ENCODE data around the gene RIMKLB.
"Not testable (repeated sequence)": the region's sequence is repeated elsewhere in the genome, so short reads cannot be mapped to it uniquely, and the experiment has no call there.

Gene RIMKLB

DNA sequence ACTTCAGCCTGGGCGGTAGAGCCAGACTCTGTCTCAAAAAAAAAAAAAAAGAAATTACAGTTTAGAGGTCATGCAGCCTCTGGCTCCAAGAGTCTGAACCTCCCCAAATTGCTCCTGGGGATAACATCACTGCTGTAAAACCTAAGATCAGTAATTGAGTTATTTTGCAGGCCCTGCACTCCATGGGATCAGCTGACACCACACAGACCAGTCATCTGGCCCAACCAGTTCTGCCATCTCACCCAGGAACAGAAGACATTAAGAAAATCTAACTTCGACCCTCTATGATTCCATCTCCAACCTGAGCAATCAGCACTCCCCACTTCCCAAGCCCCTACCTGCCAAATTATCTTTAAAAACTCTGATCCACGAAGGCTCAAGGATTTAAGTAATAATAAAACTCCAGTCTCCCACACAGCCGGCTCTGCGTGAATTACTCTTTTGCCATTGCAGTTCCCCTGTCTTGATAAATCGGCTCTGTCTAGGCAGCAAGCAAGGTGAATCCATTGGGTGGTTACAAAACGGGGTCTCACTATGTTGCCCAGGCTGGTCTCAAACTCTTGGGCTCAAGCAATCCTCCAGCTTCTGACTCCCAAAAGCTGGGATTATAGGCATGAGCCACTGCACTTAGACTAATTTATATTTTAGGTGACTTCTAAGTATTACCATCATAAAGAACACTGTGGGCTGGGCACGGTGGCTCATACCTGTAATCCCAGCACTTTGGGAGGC is 123.1 kb downstream of the RIMKLB start:
- not testable (repeated sequence) for FAIRE-seq

DNA sequence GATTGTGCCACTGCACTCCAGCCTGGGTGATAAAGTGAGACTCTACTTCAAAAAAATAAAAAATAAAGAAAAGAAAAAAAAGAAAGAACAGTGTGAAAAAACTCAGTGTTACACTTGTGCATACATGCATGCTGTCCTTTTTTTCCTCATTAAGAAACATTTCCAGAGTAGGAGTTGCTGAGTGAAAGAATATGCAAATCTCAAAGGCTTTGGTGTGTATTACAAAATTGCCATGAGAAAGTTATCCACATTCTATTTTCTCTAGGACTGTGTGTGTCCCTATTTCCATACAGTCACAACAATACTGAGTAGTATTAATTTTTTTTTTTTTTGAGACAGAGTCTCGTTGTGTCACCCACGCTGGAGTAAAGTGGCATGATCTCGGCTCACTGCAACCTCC is 123.8 kb downstream of the RIMKLB start:
- FAIRE-seq, result no peak

DNA sequence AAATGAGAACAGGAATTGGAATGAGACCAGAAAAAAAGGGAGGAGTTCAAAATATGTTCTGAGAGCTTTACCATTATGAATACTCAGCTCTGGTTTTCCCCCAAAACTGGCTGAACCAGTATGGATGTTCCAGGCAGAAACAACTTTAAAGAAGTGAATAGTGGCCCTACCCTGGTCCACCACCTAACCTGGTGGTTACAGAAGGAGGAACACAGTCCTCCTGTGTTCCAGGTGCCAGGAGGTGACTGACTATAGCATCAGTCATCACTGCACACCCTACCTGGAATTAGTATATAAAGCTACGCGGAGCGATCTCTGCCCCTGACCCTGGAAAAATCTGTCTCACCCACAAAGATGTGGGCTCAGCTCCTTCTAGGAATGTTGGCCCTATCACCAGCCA is 124.5 kb downstream of the RIMKLB start, which contains the start of gene A2ML1:
A2ML1 (plus strand) TSS at position 324 of the 400 bp plus-strand sequence; CDS start at position 355, 31 bp downstream.
- no peak for FAIRE-seq

DNA sequence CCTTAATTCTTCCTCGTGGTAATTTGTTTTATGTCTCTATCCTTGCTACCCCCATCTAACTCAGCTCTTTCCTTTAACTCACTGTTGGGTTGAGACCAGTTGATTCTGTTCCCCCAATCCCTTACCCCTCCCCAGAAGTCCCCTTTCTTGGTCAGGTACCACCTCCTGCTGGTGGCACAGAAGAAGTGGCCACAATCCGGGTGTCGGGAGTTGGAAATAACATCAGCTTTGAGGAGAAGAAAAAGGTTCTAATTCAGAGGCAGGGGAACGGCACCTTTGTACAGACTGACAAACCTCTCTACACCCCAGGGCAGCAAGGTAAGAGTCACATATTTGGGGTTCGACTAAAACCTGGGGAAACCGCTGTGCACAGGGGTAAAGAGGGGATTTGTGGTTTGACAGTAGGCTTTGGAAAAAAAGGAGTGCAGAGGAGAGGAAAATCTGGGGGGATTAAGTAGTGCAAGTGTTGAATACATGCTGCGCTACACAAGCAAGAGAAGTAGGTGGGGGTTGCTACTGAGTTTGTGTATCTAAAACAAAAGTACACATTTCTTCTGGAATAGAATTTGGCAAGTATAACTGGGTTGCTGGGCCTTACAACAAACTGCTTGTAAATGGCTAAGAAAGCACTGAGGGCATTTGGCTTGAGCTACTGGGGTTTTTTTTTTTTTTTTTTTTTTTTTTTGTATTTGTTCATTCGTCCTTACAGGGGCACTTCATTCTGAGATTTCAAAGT is 125.9 kb downstream of the RIMKLB start:
- FAIRE-seq, result no peak

DNA sequence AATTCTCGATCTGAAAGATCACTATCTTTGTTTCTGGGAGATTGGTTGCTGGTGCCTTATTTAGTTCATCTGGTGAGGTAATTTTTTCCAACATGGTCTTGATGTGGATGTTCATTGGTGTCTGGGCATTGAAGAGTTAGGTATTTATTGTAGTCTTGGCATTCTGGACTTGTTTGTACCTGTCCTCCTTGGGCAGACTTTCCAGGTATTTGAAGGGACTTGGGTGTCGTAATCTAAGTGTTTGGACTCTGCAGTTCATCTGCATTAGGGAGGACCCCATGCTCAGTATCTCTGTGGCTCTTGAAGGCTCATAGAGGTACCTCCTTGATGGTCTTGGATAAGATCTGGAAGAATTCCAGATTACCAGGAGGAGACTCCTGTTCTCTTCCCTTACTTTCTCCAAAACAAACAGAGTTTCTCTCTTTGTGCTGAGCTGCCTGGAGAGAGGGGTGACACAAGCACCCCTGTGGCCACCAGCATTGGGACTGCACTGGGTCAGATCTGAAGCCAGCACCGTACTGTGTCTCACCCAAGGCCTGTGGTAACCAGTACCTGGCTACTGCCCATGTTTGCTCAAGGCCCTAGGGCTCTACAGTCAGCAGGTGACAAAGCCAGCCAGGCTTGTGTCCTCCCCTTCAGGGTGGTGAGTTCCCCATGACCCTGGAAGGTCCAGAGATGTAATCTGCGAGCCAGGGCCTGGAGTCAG is 129.9 kb downstream of the RIMKLB start:
- no peak for FAIRE-seq

DNA sequence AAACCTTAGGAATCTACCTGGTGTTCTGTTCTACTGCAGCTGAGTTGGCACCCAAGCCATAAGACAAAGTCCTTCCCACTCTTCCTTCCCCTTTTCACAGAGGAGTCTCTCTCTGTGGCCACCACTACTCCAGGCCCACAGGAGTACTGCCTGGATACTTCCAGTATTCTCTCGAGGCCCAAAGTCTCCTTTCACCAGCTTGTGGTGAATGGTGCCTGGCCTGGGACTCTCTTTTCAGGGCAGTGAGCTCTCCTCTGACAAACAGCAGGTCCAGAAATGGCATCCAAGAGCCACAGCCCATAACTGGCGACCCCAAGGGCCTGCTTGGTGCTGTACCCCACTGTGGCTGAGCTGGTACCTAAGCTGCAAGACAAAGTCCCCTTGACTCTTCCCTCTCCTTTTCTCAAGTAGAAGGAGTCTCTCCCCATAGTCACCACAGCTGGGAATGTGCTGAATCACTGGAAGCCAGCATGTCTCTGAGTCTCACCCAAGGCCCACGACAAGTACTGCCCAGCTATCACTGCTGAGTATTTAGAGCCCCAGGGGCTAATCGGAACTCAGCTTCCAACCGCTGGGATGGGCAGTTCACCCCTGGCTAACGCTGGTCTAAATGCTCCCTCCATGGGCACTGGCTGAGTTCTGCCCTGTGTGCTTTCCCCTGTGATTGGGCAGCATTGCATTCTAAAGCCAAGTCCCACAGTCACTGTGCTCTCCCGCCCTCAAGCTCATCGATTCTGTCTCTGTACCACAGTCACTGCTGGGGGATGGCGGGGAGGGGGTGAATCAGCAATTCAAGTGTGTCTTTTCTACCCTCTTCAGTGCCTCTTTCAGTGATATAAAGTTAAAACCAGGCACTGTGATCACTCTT is 130.7 kb downstream of the RIMKLB start:
- no peak for FAIRE-seq

- FAIRE-seq, result no peak
These were observed 131.3 kb downstream of the RIMKLB start for GRCh38 chr12:8829125-8829518.

DNA sequence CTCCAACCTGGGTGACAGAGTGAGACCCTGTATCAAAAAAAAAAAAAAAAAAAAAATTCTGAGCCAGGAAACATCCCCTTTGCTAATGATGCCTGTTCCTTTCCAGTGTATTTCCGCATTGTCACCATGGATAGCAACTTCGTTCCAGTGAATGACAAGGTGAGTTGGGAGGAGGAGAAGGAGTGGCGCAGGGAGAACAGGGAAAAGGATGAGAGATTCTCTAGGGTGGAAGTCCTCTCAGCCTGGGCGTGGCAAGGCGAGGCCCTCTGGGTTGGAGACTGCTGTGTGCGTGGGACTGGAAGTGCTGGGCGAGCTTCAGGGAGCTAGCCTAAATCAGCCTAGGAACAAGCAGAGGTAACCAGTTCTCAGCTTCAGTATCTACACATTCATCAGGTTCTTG is 131.8 kb downstream of the RIMKLB start:
- FAIRE-seq, result no peak

DNA sequence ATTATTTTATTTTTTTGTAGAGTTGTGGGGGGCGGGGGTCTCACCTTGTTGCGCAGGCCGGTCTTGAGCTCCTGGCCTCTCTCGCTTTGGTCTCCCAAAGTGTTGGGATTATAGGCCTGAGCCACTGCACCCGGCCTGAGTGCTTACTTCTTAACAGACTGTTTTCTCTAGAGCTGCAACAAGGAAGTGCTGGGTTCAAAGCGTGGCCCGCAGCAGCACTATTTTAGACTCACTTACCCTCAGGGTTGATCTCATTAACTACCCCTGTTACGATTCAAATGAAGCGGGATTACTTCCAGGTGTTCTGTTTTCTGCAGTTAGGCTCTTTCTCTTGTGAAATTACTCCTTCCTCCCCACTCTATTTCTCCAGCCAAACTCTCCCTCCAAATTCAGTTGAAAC is 133.3 kb downstream of the RIMKLB start:
- no peak for FAIRE-seq

DNA sequence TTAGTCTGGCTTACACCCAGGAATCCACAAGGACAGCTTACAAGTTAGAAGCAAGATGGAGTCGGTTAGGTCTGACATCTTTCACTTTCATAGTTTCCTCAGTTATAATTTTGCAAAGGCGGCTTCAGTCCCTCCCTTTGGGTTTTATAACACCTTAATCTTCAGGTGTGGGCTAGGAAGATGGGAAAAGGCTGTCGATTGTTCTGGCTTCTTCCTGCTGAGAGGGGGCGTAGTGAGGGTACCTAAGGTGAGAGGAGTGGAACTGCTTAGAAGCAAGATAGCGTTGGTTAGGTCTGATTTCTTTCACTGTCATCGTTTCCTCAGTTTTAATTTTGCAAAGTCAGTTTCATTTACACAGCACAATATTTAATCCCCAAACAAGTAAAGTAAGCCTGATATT is 134.7 kb downstream of the RIMKLB start:
- FAIRE-seq, result no peak
